GM10847 (cell line): ENCODE data around the gene CGN.

Experiments used
- POLR2A ChIP-seq: IDR thresholded peaks from 2 replicates; pipeline ENCODE4 v1.6.1; 2011; ENCODE audit not compliant: insufficient read length; ENCODE audit errors: extremely low read depth

The CGN gene

GRCh38 chr1:151492120-151492519 lies 19.1 kb upstream of the CGN start:
- TF ChIP-seq POLR2A: no peak

- no peak for TF ChIP-seq POLR2A
Measured at GRCh38 chr1:151493042-151493441, 18.1 kb upstream of the CGN start.

DNA sequence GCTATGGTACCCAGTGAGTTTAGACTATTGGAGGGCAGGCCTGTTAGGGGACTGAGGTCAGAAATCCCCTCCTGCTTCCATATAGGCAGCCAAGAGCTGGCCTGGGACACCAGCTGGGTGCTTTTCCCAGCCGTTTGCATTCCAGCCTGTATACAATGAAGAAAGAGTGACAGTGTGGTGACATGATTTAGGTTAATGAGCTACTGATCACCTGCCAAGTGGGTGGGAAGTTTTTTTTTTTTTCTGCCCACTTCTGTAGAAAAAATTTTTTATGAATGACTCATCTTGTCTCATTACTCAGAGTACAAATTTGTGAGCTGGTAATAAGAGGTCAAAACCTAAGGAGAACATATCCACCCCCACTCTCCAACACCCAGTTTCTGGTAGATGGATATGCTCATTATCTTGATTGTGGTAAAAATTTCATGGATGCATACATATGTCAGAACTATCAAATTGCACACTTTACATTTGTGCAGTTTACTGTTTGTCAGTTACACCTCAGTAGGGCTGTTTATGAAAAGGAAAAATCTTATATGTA lies 16.4 kb upstream of the CGN start:
- no peak for TF ChIP-seq POLR2A

DNA sequence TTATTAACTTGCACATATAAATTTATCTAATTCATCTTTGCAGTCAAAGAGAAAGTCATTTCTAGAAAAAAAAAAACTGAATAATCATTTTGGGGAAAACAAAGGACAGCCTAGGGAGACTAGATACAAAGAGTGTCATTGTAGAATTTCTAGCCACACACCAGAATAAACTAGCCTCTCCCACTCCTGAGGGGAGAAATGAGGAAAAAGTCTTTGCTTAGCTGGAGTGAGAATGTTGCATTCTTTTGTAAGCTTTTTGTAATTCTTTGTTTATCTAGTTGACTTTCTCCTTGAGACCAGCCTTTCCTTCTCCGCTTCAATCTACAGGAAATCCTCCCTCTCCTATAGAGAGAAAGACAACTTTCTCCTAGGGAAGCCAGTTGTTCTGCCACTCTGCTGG lies 15.9 kb upstream of the CGN start:
- TF ChIP-seq POLR2A: no peak

- TF ChIP-seq POLR2A: no peak
Measured at GRCh38 chr1:151499365-151499764, 11.8 kb upstream of the CGN start.

- TF ChIP-seq POLR2A: no peak
Measured at GRCh38 chr1:151499930-151500329, 11.3 kb upstream of the CGN start.

DNA sequence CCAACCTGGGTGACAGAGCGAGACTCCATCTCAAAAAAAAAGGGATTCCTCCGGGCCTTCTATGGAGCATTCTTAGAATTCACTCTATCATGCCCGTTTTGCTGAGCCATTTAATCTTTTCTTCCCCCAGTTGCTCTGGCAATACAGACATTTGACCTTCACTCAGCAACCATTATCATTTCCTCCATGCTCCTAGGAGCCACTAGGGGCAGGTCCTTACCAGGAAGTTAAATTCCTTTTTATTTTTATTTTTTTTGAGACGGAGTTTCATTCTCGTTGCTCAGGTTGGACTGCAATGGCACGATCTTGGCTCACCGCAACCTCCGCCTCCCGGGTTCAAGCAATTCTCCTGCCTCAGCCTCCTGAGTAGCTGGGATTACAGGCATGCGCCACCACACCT lies 9.7 kb upstream of the CGN start:
- no peak for TF ChIP-seq POLR2A

- no peak for TF ChIP-seq POLR2A
Measured at GRCh38 chr1:151502035-151502700, 9.0 kb upstream of the CGN start.

- TF ChIP-seq POLR2A: no peak
Measured at GRCh38 chr1:151502859-151503780, 8.1 kb upstream of the CGN start.

DNA sequence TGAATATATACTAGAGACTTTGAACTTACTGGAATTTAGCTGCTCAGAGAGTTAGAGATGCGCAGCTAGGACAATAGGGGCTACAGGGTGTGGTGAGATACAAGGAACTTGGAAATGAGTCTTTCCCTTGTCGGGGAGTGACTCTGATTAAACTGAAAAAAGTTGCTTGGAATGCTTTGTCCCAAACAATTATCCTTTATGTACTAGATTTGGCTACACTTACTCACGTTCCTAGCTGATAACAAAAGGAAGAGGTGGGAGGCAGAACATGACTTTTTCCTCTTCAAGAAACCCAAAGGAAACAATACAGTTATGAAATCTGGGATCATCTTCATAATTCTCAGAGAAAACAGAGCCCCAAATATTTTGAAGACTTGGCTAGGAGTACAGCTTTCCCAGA lies 6.9 kb upstream of the CGN start:
- TF ChIP-seq POLR2A: no peak

- no peak for TF ChIP-seq POLR2A
Measured at GRCh38 chr1:151504759-151505158, 6.4 kb upstream of the CGN start.

GRCh38 chr1:151508833-151509232 lies 2.4 kb upstream of the CGN start:
- TF ChIP-seq POLR2A: no peak

DNA sequence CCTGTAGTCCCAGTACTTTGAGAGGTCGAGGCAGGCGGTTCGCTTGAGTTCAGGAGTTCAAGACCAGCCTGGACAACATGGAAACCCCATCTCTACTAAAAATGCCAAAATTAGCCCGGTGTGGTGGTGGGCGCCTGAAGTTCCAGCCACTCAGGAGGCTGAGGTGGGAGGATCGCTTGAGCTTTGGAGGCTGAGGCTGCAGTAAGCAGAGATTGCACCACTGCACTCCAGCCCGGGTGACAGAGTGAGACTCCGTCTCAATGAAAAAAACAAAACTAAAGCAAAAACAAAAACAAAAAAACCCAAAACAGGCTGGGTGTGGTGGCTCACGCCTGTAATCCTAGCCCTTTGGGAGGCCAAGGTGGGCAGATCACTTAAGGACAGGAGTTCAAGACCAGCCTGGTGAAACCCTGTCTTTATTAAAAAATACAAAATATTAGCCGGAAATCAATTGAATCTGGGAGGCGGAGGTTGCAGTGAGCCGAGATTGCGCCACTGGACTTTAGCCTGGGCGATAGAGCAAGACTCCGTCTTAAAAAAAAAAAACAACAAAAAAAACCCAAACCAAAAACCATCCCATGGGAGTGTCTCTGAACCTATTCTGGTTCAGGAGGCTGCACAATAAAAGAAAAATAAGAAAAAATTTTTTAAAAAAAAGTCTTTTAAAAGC lies 1.7 kb upstream of the CGN start:
- no peak for TF ChIP-seq POLR2A

- no peak for TF ChIP-seq POLR2A
Measured at GRCh38 chr1:151510020-151510405, 1.2 kb upstream of the CGN start.

DNA sequence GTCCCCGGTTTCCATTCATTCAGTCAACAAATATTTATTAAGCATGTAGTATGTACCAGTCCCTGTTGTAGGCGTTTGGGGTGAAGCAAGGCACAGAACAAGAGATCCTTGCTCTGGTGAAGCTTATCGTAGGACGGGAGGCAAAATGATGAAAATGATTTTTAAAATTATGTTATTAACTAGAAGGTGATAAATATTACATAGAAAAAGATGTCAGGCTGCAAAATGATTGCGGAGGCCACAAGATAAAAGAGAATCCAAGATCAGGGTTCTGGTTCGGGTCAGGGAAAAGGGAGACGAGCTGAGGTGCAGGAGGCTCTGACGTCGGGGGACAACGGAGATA lies 602 bp upstream of the CGN start:
- no peak for TF ChIP-seq POLR2A
